HG03103 (cell line): Measurements from ENCODE around the gene DCC.
"Not testable (repeated sequence)": the region's sequence is repeated elsewhere in the genome, so short reads cannot be mapped to it uniquely, and the experiment has no call there.

Experiments used
- ATAC-seq: cut with Tn5 transposase; IDR thresholded peaks from one replicate; pipeline ENCODE4 v1.9.1; 2021; ENCODE audit warnings: low read depth; ENCODE audit not compliant: unreplicated experiment

The DCC gene

GRCh38 chr18:53443831-53444230, 1103.8 kb downstream of the DCC start:
- ATAC-seq, result no peak

- no peak for ATAC-seq
Measured at GRCh38 chr18:53451902-53452301, 1111.9 kb downstream of the DCC start.

- no peak for ATAC-seq
Measured at GRCh38 chr18:53457068-53457467, 1117.1 kb downstream of the DCC start.

GRCh38 chr18:53458268-53458667, 1118.3 kb downstream of the DCC start:
- ATAC-seq, result no peak

GRCh38 chr18:53458944-53459580, 1119.1 kb downstream of the DCC start:
- ATAC-seq, result no peak

- ATAC-seq, result no peak
Measured at GRCh38 chr18:53467756-53468155, 1127.8 kb downstream of the DCC start.

GRCh38 chr18:53468173-53468572, 1128.2 kb downstream of the DCC start:
- not testable (repeated sequence) for ATAC-seq

- no peak for ATAC-seq
Measured at GRCh38 chr18:53472546-53472945, 1132.5 kb downstream of the DCC start.

- no peak for ATAC-seq
Measured at GRCh38 chr18:53478155-53478554, 1138.2 kb downstream of the DCC start.

GRCh38 chr18:53486296-53486695, 1146.3 kb downstream of the DCC start:
- no peak for ATAC-seq

GRCh38 chr18:53489266-53489665, 1149.3 kb downstream of the DCC start:
- ATAC-seq, result no peak

GRCh38 chr18:53490019-53490418, 1150.0 kb downstream of the DCC start:
- no peak for ATAC-seq

- ATAC-seq, result no peak
Measured at GRCh38 chr18:53496028-53496427, 1156.0 kb downstream of the DCC start.

GRCh38 chr18:53503914-53504441, 1164.0 kb downstream of the DCC start:
- no peak for ATAC-seq

GRCh38 chr18:53508529-53508928, 1168.5 kb downstream of the DCC start:
- ATAC-seq, result no peak

GRCh38 chr18:53509886-53510285, 1169.9 kb downstream of the DCC start:
- ATAC-seq, result no peak

- ATAC-seq, result not testable (repeated sequence)
Measured at GRCh38 chr18:53511725-53512124, 1171.7 kb downstream of the DCC start.

- ATAC-seq, result no peak
Measured at GRCh38 chr18:53521068-53521467, 1181.1 kb downstream of the DCC start.

GRCh38 chr18:53526101-53526870, 1186.3 kb downstream of the DCC start:
- no peak for ATAC-seq

- ATAC-seq, result no peak
Measured at GRCh38 chr18:53527365-53527764, 1187.4 kb downstream of the DCC start.

- no peak for ATAC-seq
Measured at GRCh38 chr18:53531187-53531586, 1191.2 kb downstream of the DCC start.

GRCh38 chr18:53531896-53532295, 1191.9 kb downstream of the DCC start:
- ATAC-seq, result no peak
